WERI-Rb-1 (cell line): Measurements from ENCODE around the gene ZNF70.
"Not testable (repeated sequence)": the region's sequence is repeated elsewhere in the genome, so short reads cannot be mapped to it uniquely, and the experiment has no call there.

ENCODE experiments used
- DNase-seq: peaks from one replicate; pipeline ENCODE4 v3.0.0-alpha.2; 2020
- H3K27ac ChIP-seq: fragments of 250-450 bp; sonication (Bioruptor Pico); 2 replicates; pipeline ENCODE4 v1.5.1; 2020; ENCODE audit warnings: mild to moderate bottlenecking, moderate library complexity
- H3K27me3 ChIP-seq: fragments of 250-450 bp; sonication (Bioruptor Pico); 2 replicates; pipeline ENCODE4 v1.5.1; 2021; ENCODE audit warnings: mild to moderate bottlenecking, low read depth, moderate library complexity; ENCODE audit not compliant: insufficient read depth, severe bottlenecking
- H3K36me3 ChIP-seq: fragments of 250-450 bp; sonication (Bioruptor Pico); 2 replicates; pipeline ENCODE4 v1.5.1; 2020; ENCODE audit warnings: mild to moderate bottlenecking, moderate library complexity
- H3K4me3 ChIP-seq: 2 replicates; pipeline ENCODE4 v1.5.1; 2011; ENCODE audit warnings: low read depth, mild to moderate bottlenecking, control low read depth, low read length
- H3K9me3 ChIP-seq: fragments of 250-450 bp; sonication (Bioruptor Pico); 2 replicates; pipeline ENCODE4 v1.5.1; 2021; ENCODE audit warnings: mild to moderate bottlenecking, moderate library complexity; ENCODE audit not compliant: severe bottlenecking
- CTCF ChIP-seq: IDR thresholded peaks from 2 replicates; pipeline ENCODE4 v1.5.1; 2011; ENCODE audit warnings: low read depth, mild to moderate bottlenecking, control low read depth, inconsistent platforms, low read length

ZNF70 gene

GRCh38 chr22:23744001-23744400, 6.9 kb downstream of the ZNF70 start:
- Histone ChIP-seq H3K36me3 (peaks cover 30% of the 10 kb centered on the region), H3K27me3 (no peaks in the 10 kb centered on the region), H3K27ac (no peak overlapping the region), H3K4me3 (no peak overlapping the region), H3K9me3 (no peaks in the 10 kb centered on the region)
- TF ChIP-seq CTCF: no peak
- no peak for DNase-seq

GRCh38 chr22:23743303-23743705, 7.6 kb downstream of the ZNF70 start:
- Histone ChIP-seq H3K4me3 (no peak overlapping the region), H3K27ac (no peak overlapping the region), H3K9me3 (no peaks in the 10 kb centered on the region), H3K36me3 (peaks cover 30% of the 10 kb centered on the region), H3K27me3 (no peaks in the 10 kb centered on the region)
- no peak for TF ChIP-seq CTCF
- no peak for DNase-seq

- Histone ChIP-seq H3K36me3 (peaks cover 30% of the 10 kb centered on the region), H3K27me3 (no peaks in the 10 kb centered on the region), H3K4me3 (no peak overlapping the region), H3K9me3 (no peaks in the 10 kb centered on the region), H3K27ac (no peak overlapping the region)
- no peak for TF ChIP-seq CTCF
- no peak for DNase-seq
Observed at GRCh38 chr22:23742505-23743264, 8.2 kb downstream of the ZNF70 start.

- Histone ChIP-seq H3K36me3 (peaks cover 4% of the 10 kb centered on the region; the same call in 1 of the 2 replicates), H3K27ac (no peak overlapping the region), H3K4me3 (no peak overlapping the region), H3K9me3 (no peaks in the 10 kb centered on the region), H3K27me3 (no peaks in the 10 kb centered on the region)
- DNase-seq: no peak
- no peak for TF ChIP-seq CTCF
Observed at GRCh38 chr22:23737696-23738095, 13.2 kb downstream of the ZNF70 start.

GRCh38 chr22:23728108-23728507, 22.8 kb downstream of the ZNF70 start:
- not testable (repeated sequence) for H3K27me3 ChIP-seq, DNase-seq, H3K9me3 ChIP-seq, H3K4me3 ChIP-seq, H3K36me3 ChIP-seq, H3K27ac ChIP-seq

GRCh38 chr22:23722724-23723123, 28.2 kb downstream of the ZNF70 start:
- DNase-seq: no peak
- H3K27me3 ChIP-seq: no peaks in the 10 kb centered on the region

More at GRCh38 chr22:23722724-23723123, 28.2 kb downstream of the ZNF70 start:
- Histone ChIP-seq H3K4me3 (no peak overlapping the region), H3K27ac (no peak overlapping the region), H3K9me3 (no peaks in the 10 kb centered on the region), H3K36me3 (no peaks in the 10 kb centered on the region)
- TF ChIP-seq CTCF: no peak
